ELF-1 (cell line): Measurements from ENCODE around the gene LY6G6C.

Source experiments
- DNase-seq: peaks from one replicate; pipeline ENCODE4 v3.0.0-alpha.2; 2016; ENCODE audit warnings: low read depth, low spot score

Gene LY6G6C, protein sequence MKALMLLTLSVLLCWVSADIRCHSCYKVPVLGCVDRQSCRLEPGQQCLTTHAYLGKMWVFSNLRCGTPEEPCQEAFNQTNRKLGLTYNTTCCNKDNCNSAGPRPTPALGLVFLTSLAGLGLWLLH

DNA sequence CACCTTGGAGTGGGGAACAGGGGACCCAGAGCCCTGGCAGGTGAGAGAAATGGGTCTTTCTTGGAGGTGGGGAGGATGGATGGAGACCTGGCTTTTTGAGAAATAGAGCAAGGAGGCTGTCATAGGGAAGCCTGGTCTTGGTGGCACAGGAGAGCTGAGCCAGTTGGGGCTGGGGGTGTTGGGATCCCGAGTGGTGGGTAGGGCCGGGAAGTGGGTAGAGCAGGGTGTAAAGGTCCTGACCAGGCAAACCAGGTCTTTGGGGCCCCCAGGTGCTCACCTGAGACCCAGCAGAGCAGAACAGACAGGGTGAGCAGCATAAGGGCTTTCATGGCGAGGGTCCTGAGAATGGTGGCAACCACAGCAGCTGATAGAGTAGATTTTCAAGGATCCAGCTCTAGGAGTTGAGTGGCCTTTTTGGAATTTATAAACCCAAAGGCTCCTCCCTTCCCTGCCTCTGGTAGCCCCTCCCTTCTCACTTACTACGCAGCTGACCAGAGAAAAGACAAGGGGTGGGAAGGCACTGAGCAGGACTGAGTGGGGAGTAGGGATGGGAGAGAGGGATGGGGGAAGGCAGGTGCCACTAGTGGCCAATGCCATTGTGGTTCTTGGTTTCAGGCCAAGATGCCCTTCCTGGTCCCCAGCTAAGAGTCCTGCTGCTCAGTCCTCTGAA is at the start of gene LY6G6C:
Gene LY6G6C, minus strand, starts transcription at position 396 of the 670 bp plus-strand sequence. Its CDS starts 67 bp downstream, at position 329.
- DNase-seq, result no peak

DNA sequence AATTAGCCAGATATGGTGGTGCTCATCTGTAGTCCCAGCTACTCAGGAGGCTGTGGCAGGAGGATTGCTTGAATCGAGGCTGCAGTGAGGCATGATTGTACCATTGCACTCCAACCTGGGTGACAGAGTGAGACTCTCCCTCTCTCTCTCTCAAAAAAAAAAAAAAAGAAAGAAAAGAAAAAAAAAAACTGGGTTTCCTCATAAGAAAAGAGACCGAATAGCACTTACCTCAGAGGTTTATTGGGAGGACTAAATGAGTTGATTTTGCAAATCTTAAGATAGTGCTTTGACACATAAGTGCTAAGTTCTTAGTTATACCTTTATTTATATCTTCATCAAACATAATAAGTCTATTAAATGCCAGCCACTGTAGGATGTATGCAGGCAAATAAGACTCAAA is 49.3 kb upstream of the LY6G6C start:
- DNase-seq, result no peak

DNA sequence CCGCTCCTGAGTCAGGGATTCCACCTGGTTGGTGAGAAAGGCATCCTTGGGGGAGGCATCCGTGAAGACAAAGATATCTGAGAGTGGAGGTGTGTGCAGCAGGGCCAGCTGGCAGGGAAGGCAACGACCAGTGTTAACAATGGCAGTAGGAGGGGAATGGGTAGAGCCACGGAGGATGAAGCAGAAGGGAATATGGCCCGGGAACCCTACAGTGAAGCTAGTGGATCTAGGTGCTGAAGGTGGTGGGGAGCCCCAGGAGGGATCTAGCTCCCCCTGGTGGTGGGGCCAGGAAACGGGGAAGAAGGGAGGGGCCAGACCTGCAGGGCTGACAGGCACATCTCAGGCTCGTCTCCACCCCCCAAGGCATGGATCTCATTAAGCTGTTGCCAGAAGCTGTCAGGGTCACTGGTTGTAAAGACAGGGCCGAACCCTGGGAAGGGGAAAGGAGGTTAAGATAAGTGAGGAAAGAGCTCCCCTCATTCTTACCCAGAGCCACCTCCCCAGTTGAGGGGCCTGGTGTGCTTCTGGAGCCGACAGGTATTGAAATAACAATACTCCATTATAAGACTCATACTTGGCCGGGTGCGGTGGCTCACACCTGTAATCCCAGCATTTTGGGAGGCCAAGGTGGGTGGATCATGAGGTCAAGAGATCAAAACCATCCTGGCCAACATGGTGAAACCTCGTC is 48.3 kb upstream of the LY6G6C start:
- peak; percentile 95 for DNase-seq

DNA sequence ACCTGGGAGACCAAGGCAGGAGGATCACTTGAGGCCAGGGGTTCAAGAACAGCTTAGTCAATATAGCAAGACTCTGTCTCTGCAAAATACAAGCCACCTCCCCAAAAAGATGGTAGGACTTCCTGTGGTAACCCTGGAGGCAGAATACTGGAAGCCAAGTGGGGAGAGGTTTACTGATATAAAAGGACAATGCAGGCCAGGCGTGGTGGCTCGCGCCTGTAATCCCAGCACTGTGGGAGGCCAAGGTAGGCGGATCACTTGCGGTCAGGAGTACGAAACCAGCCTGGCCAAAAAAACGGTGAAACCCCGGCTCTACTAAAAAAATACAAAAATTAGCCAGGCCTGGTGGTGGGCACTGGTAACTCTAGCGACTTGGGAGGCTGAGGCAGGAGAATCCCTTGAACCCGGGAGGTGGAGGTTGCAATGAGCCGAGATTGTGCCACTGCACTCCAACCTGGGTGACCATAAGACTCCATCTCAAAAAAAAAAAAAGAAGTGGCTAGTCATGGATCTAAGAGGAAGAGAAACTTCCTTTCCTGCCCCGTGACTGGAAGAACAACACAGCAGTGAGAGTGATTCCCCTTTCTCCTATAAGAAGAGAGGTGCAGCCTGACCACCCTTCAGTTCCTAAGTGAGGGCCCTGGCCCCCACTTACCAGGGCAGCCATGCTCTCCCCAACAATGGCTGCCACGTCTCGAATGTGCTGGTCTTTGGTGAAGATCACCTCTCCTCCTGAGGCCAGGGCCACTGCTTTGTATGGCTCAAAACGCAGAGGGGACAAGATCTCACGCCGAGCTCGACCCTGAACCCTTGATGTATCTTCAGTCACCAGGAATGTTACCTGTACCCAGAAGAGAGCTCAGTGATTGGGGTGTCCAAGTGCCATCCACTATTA is 47.1 kb upstream of the LY6G6C start:
- no peak for DNase-seq

DNA sequence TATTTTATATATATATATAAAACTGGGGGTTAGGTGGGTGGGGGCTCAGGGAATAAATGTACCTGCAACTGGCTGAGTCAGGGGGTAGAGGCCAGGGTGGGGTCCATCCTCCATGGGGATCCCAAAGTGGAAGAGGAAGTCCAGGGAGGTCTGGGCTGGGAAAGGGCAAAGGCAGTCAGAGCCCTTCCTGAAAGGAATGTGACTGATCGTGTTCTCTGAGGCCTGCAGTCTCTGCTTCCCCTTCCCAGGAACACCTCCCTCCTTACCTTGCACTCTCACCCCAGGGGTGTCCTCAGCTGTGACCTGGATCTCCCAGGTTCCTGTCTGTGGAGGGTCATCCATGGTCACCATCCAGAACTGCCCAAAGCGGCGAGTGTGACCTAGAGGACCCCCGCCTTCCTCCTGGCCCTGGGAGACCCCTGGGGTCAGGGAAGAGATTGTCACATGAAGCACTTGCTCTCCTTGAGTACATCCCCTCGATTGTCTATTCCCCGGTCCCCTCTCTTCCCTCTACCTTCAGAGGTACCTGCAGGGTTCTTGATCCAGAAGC is 45.6 kb upstream of the LY6G6C start:
- peak; percentile 32 for DNase-seq

DNA sequence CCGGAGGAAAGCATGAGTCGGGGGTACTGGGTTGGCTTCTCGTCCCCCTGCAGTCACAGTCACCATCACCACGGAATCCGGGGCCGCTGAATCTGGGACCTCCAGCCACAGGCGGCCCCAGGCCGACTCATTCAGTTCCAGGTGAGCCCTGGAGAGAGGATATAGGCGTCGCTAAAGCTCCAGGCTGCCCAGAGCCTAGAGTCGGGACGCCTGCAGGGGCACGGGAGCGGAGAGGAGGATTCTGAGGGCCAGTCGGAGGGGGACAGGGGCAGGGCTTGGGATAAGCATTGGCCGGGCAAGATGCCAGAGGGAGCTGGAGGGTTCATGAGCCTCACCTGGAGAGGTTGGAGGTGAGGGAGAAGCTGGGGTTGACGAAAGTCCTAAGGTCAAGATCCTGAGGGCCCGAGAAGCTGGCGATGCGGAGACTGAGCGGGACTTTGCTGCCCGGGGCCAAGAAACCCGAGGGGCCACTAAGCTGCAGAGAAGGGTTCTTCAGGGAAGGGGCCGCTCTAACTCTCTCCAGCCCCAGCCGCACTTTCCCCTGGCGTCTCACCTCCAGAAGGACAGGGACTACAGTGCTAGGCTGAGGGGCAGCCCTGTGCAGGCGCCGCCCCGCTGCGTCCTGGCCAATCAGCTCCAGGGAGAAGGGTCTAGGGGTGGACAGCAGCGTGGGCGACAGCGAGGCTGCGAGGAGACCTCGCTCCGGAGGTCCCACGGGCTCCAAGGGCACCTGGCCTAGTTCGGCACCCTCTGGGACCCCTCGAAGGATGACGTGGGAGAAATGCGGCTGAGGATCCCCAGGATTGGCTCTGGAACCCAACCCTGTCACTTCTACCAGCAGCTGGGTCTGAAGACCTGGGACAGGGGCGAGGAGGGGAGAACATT is 44.6 kb upstream of the LY6G6C start:
- peak; percentile 75 for DNase-seq

DNA sequence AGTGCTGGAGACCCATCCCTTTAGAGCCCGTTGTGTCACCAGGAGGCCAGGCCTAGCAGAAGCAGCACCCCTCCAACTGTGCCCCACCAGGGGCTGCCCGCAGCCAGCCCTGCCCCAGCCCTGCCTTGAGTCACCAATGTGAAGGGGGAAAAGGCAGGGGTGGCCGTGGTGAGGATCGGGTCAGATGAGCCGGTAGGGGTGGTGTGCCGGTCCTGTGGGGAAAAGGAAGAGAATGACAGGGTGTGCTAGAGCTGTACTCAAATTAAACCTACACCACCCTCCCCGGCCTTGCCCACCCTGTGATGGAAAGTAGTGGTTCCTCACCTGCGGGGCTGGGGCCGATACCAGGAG is 44.0 kb upstream of the LY6G6C start:
- no peak for DNase-seq

DNA sequence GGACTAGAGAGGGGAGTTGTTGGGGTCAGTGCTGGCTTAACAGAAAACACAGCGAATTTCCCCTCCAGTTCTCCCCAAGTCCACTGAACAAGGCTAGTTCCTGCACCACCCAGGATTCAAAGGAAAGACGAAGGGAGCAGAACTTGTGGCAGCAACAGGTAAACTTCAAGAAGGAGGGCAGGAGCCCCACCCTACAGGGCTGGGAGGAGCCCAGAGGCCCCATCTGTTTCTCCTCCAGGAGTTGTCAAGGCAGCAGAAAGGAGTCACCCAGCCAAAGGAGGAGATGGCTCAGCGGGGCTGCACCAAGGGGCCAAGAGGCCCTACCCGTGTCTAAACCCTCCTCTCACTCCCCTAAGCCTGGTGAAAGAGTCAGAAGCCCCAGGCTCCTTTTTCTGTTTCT is 42.7 kb upstream of the LY6G6C start:
- DNase-seq, result no peak

DNA sequence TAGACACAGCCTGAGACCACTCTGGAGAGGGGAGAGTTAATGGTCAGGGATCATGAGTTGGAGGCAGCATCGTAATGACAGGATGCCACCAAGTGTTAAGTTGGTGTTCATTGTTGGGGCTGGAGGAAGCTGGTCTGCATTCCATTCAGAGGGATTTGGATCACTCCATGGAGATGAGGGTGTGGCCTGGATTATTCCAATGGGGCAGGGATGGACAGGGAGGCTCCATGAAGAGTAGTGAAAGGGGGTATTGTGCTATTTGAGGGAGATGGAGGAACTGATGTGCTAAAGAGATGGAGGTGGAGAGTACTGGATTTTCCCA is 42.0 kb upstream of the LY6G6C start:
- peak; percentile 36 for DNase-seq

DNA sequence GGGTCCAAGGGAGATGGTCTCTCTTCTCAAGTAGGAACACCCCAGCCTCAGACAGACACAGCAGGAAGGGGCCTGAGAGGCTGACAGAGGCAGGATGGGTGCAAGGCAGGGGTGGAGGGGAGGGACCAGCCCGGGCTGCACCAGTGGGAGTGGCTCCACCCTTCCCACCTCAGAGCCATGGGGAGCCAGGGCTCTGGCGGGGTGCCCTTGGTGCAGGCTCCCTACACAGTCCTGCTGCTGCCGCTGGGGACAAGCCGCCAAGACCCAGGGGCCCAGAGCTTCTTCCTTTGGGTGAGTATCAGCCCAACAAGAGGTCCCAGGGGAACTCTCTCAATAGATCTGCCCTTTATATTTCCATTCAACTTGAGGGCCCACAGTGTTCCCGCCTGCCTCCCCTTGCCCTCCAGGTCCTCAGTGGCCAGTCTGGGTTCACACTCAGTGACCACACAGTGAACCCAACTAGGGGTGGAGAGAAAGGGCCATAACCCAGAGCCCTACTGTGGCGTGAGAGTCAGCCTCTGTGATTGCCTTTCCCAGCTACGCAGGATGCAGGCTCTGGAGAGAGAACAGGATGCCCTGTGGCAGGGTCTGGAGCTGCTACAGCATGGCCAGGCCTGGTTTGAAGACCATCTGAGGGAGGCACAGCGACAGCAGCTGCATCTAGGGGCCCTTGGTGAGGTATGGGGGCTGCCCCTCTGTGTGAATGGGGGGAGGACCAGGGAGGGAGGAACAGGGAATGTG is 41.5 kb upstream of the LY6G6C start:
- no peak for DNase-seq

DNA sequence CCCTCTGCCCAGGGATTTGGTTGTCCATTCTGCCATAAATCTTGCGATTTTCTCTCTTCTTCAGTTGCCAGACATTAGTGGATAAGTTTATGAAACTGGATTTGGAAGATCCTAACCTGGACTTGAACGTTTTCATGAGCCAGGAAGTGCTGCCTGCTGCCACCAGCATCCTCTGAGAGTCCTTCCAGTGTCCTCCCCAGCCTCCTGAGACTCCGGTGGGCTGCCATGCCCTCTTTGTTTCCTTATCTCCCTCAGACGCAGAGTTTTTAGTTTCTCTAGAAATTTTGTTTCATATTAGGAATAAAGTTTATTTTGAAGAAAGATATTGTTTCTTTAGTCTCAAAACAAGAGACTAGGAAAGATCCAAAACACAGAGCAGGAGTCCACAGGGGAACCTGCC is 40.8 kb upstream of the LY6G6C start, which contains the start of gene SAPCD1:
Gene SAPCD1, plus strand, starts transcription at position 301 of the 400 bp plus-strand sequence. CDS start 399 bp downstream, outside the sequence.
- DNase-seq, result no peak

DNA sequence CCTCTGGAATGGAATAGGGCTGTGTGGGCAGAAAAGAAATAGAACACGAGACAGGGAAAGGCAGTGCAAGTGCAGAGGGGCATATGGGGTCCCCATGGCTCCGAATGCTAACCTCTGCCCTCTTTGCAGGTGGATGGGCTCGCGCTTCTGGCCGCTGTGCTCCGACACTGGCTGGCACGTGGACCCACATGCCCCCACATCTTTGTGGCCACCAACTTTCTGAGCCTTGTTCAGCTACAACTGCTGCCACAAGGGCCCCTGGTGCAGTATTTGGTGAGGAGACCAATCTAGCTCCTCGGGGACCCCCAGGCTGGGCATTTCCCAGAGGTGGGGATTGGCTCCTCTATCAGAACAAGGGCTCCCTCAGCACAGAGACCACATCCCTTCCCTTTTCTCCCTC is 39.8 kb upstream of the LY6G6C start:
- no peak for DNase-seq

DNA sequence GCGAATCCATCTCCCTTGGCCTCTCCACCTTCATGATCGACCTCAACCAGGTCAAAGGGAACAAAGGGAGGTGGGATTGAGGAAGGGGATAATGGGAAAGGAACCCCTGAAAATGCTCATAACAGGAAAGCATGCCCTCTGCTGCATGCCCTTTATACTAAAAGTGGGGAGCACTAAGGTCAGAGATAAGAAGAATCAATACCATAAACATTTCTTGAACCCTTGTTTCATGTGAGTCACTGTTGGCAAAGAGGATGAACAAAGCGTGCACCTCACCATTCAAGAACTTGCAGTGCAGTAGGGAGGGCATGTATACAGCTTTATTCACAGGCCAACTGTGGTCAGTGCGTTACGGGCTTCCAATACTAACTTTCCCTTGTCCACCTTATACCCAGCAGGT is 39.2 kb upstream of the LY6G6C start:
- no peak for DNase-seq

DNA sequence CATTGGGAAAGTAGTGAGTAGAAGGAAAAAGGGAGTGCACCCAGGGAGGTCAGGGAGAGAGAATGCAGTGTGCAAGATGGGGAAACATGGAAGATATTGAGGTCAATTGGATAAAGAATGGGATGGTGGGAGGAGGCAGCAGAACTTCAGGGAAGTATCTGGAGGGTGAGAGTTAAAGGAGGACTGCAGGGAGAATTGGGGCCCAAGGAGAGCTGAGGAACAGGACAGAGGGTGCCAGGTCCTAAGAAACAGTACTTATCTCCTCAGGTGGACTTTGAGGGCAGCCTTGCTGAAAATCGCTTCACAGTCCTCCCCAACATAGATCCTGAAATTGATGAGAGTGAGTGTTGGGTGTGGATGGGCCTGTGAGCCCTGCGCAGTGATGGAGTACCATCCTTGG is 36.7 kb upstream of the LY6G6C start:
- DNase-seq, result no peak

DNA sequence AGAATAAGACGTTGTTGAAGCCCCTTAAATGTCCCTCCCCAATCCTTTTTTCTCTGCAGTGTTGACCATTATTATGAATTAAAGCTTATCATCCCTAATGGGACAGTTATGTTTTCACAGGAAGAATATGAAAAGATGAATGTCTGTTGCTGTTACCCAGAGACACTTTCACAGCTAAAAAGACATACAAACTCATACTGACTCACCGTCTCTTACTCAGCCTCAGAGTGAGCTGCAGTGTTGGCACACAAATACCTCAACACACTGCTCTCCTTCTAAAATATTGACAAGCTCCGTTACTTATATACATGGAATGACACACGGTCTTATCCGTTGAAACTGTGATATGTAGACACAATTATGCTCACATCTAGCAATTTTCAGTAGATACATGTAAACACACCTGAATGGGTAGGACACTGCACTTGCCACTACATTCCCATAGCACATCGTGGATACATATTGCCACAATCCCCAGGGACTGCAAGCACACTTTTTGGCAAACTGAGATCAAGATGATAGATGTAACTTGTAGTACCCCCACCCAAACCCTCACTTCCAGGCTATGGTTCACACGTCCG is 31.3 kb upstream of the LY6G6C start:
- no peak for DNase-seq

DNA sequence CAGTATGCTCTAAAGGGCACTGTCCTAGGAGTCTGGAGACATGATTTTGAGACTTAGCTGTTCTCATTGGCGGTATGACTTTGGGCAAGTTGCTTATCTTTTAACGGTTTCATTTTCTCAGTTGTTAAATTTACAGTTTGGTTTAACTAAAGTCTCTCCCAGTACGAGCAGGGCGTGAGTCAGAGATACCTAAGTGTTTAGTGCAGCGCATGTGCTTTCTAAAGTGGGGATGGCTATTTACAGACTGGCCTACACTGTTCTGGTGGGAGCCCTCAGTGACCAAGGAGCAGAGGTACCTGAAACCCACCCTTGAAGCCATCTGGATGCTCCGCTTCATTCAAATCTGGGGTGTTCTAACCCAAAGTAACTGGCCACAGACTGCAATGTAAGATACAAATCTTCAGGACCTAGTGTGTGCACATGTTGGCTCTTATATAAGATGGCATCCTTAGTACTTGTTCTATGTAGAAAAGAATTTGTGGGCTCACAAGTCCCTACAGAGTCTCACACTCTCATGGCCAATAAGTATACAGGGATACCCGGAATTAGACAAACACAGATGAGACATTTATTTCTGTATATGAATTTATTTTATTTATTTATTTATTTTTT is 29.0 kb upstream of the LY6G6C start:
- DNase-seq, result no peak

DNA sequence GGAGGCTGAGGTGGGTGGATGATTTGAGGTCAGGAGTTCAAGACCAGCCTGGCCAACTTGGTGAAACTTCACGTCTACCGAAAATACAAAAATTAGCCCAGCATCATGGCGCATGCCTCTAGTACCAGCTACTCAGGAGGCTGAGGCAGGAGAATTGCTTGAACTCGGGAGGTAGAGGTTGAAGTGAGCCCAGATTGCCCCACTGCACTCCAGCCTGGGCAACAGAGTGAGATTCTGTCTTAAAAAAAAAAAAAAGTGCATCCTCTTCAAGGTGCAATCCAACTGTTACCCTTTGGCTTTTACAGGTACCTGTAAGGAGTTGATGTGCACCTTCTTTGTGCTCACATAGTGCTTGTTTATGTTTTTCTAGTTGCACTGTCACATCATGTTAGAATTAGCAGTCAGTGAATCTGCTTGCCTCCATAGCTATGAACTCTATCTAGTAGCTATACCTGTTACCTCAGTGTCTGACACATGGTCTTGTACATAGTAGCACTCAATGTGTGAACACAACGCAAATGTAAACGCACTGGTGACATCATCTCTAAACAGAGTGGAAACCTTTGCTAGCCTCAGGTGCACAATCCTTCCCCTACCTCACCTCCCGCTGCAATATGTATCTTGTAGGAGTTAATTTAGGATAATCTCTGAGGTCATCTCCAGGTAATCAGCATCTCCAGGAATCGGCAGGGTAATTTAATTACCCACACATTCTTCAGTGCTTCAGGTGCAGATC is 27.9 kb upstream of the LY6G6C start:
- DNase-seq, result no peak

DNA sequence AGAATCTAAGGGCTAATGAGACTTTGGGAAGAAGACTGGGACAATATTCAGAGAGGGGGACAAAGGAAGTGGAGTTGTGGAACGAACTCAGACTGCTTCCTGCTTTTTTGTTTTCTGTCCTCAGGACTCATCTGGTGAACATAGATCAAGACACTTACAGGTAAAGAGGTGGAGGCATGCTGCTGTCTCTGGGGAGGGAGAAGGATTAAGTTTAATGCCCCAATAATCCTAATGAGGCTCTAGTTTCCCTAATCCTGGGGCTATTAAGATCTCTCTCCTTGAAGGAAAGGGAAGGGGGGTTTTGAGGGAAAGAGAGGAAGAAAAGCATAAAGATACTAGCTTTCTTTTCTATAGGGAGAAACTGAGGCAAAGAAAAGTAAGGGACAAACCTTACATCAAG is 22.9 kb upstream of the LY6G6C start:
- DNase-seq, result no peak

DNA sequence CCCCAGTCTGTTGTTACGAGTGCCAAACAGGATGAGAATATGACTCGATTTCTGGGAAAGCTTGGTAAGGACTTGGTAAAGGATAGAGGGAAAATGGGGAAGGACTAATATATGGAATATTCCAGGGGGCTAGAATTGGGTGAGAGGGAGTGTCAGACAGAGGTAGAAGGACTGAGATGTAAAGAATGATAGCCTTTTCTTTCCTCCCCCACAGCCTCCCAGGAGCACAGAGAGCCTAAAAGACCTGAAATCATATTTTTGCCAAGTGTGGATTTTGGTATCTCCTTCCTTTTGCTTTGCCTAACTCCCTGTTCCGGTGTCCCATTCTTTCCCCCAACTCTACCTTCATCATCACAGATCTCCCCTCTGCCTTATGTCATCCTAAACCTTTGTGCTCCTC is 21.3 kb upstream of the LY6G6C start:
- DNase-seq, result no peak
